Karpas-422 (cell line): ENCODE results near the gene TM2D3. TPM values are rescaled to one million over a fixed set of nuclear protein-coding genes. Genes with fewer than 3 reads are reported as not detected.
"Not testable (repeated sequence)": the region's sequence is repeated elsewhere in the genome, so short reads cannot be mapped to it uniquely, and the experiment has no call there.

Experiments used
- DNase-seq: peaks from one replicate; pipeline ENCODE4 v3.0.0-alpha.2; 2015
- H2AFZ ChIP-seq: fragments of 200-600 bp; sonication (generic); 2 replicates; pipeline ENCODE4 v1.6.1; 2014; ENCODE audit warnings: antibody characterized with exemption, low read length, mixed read lengths
- H3K27ac ChIP-seq: fragments of 200-600 bp; sonication (generic); 2 replicates; pipeline ENCODE4 v1.5.1; 2014; ENCODE audit warnings: mild to moderate bottlenecking, low read length, moderate library complexity
- H3K27me3 ChIP-seq: fragments of 200-600 bp; sonication (generic); 2 replicates; pipeline ENCODE4 v1.6.1; 2014; ENCODE audit warnings: low read length, mixed read lengths
- H3K36me3 ChIP-seq: fragments of 200-600 bp; sonication (generic); 2 replicates; pipeline ENCODE4 v1.6.1; 2014; ENCODE audit warnings: low read length, mixed read lengths; ENCODE audit not compliant: insufficient read depth
- H3K4me1 ChIP-seq: fragments of 200-600 bp; sonication (generic); 2 replicates; pipeline ENCODE4 v1.6.1; 2014; ENCODE audit warnings: mild to moderate bottlenecking, low read length, mixed read lengths
- H3K4me2 ChIP-seq: fragments of 200-600 bp; sonication (generic); 2 replicates; pipeline ENCODE4 v1.6.1; 2014; ENCODE audit warnings: low read length, low read depth, mild to moderate bottlenecking; ENCODE audit not compliant: poor library complexity, severe bottlenecking
- H3K4me3 ChIP-seq: fragments of 200-600 bp; sonication (generic); 2 replicates; pipeline ENCODE4 v1.5.1; 2014; ENCODE audit warnings: mild to moderate bottlenecking, antibody characterized with exemption, low read length, mixed read lengths
- H3K79me2 ChIP-seq: fragments of 200-600 bp; sonication (generic); 2 replicates; pipeline ENCODE4 v1.6.1; 2014; ENCODE audit warnings: mild to moderate bottlenecking, low read length, mixed read lengths
- H3K9ac ChIP-seq: fragments of 200-600 bp; sonication (generic); 2 replicates; pipeline ENCODE4 v1.6.0; 2014; ENCODE audit warnings: low read length
- H3K9me2 ChIP-seq: fragments of 200-600 bp; sonication (generic), shearing (Covaris generic); replicated peaks from 2 replicates; pipeline ENCODE4 v1.6.0; 2014; ENCODE audit warnings: mild to moderate bottlenecking, low read length, moderate library complexity; ENCODE audit not compliant: insufficient read depth
- H3K9me3 ChIP-seq: fragments of 300-700, 200-600 bp; sonication (generic); 2 replicates; pipeline ENCODE4 v1.6.1; 2014; ENCODE audit warnings: low read length, mixed read lengths
- H4K20me1 ChIP-seq: fragments of 200-600 bp; sonication (generic); 2 replicates; pipeline ENCODE4 v1.6.1; 2014; ENCODE audit warnings: mild to moderate bottlenecking, antibody characterized with exemption, low read length, low read depth; ENCODE audit not compliant: insufficient read depth
- total RNA-seq: library from RNA; depleted of rRNA; stranded (reverse); fragments of >200 nt; shearing (Covaris generic); gene quantifications from 2 replicates; pipeline ENCODE4 v1.2.3, GENCODE V29; 2014; ENCODE audit warnings: low replicate concordance

Gene TM2D3
- total RNA-seq, 1 experiment from 2014 or later: 42.2 TPM

DNA sequence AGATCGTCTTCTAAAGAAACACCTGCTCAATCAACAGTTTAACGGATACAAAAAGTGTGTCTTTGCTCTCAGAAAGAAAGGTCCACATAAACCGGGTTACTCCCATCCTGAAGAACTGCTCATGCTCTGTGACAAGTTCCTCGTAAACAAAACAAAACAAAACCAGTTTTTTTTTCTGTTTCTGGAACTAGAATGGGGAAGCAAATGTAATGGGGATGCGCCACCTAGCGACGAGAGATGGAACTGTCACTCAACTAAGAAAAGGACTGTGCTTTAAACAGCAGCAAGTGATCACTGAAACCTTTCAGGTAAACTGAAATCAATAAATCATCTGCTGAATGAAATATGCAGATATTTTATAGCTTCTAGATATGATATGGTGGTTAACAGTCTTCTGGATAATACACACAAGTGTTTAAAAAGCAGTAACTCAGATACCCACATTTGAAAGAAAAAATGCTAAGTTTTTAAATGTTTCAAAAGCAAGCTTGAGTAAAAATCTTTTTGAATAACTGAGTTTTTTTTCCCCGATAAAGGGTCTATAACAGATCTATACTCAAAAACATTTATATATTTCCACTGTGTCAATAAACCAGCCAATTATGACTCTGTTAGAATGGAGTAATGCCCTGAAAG is 10.9 kb downstream of the TM2D3 start:
- H3K9me3 ChIP-seq: no peaks in the 10 kb centered on the region
- no peak overlapping the region for H3K4me3 ChIP-seq
- H4K20me1 ChIP-seq: no peaks in the 10 kb centered on the region
- peaks cover 12% of the 10 kb centered on the region for H3K4me1 ChIP-seq
- H3K36me3 ChIP-seq: peaks cover 46% of the 10 kb centered on the region; the same call in 1 of the 2 replicates
- peak overlapping the region; percentile 9 for H3K4me2 ChIP-seq
- no peak overlapping the region for H3K27ac ChIP-seq
- no peaks in the 10 kb centered on the region for H3K27me3 ChIP-seq
- H3K9me2 ChIP-seq: no peaks in the 10 kb centered on the region
- H2AFZ ChIP-seq: no peak overlapping the region
- DNase-seq: peak; percentile 91
- no peak overlapping the region for H3K9ac ChIP-seq
- H3K79me2 ChIP-seq: peaks cover 19% of the 10 kb centered on the region

DNA sequence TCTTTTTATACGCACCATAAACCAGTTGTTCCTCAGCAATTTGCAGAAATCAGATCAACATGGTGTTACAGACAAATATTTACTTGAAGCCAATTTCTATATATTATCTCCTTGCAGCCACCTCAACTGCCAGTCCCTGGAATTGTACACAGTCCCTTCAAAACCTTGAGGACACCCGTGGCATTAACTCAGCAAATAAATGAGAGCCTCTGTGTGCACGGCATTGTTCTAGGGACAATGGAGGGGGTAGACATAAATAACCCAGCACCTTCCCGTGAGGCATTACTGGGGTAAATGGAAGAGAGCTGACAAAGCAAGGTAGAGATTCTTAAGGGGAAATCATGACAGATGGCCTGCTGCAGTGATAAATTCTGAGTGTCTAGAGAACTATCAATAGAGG is 12.5 kb downstream of the TM2D3 start:
- H3K79me2 ChIP-seq: peaks cover 6% of the 10 kb centered on the region
- no peak overlapping the region for H3K9ac ChIP-seq
- no peak overlapping the region for H3K4me3 ChIP-seq
- no peaks in the 10 kb centered on the region for H3K27me3 ChIP-seq
- no peak overlapping the region for H3K27ac ChIP-seq
- H3K36me3 ChIP-seq: peaks cover 36% of the 10 kb centered on the region; the same call in 1 of the 2 replicates
- H4K20me1 ChIP-seq: no peaks in the 10 kb centered on the region
- H3K4me2 ChIP-seq: no peak overlapping the region
- H2AFZ ChIP-seq: no peak overlapping the region
- no peaks in the 10 kb centered on the region for H3K9me3 ChIP-seq
- H3K9me2 ChIP-seq: no peaks in the 10 kb centered on the region
- DNase-seq: no peak
- peaks cover 12% of the 10 kb centered on the region for H3K4me1 ChIP-seq

DNA sequence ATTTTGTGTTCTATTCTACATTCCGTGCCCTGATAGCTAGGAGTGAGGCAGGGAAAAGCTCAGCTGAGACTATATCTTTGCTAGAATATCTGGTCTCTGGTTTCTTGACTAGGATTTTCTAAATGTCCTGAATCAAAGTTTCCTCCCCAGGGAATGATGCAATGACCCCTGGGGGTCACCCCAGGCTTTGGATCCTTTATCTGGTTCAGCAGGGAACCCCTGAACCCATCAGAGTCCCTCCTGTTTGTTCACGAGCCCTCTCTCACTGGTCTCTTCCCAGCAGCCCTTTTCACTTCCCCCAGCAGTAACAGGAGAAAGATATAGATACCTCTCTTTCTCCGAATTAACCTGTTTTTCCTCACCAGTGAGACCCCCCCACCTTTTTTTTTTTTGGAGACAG is 14.3 kb downstream of the TM2D3 start:
- Histone ChIP-seq H3K4me1 (peaks cover 12% of the 10 kb centered on the region), H3K9me2 (no peaks in the 10 kb centered on the region), H4K20me1 (no peaks in the 10 kb centered on the region), H3K79me2 (peaks cover 5% of the 10 kb centered on the region), H3K4me3 (no peak overlapping the region), H3K27me3 (no peaks in the 10 kb centered on the region), H2AFZ (no peak overlapping the region), H3K9ac (no peak overlapping the region), H3K36me3 (peaks cover 29% of the 10 kb centered on the region; the same call in 1 of the 2 replicates), H3K9me3 (no peaks in the 10 kb centered on the region), H3K4me2 (no peak overlapping the region), H3K27ac (no peak overlapping the region)
- no peak for DNase-seq

DNA sequence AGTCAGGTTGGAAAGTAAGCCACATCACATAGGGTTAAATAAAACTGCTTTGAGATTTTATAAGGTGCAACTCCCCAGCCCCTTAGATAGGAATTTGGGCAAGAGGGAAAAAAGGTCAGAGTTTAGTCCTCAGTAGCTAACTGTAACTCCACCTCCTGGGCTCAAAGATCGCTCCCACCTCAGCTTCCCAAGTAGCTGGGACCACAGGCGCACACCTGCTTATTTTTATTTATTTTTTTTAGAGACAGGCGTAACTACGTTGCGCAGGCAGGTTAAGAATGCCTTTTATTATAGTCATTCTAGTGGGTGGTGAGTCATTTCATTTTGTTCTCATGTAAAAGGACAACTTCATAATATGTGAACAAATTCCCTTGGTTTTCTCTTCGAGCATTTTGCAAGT is 14.7 kb downstream of the TM2D3 start:
- H3K9me2 ChIP-seq: no peaks in the 10 kb centered on the region
- H3K4me3 ChIP-seq: no peak overlapping the region
- H3K79me2 ChIP-seq: peaks cover 5% of the 10 kb centered on the region
- H3K27ac ChIP-seq: no peak overlapping the region
- H3K36me3 ChIP-seq: peaks cover 25% of the 10 kb centered on the region; the same call in 1 of the 2 replicates
- H3K4me2 ChIP-seq: no peak overlapping the region
- H3K4me1 ChIP-seq: peaks cover 12% of the 10 kb centered on the region
- H3K27me3 ChIP-seq: no peaks in the 10 kb centered on the region
- H3K9me3 ChIP-seq: no peaks in the 10 kb centered on the region
- no peak overlapping the region for H3K9ac ChIP-seq
- H2AFZ ChIP-seq: no peak overlapping the region
- no peak for DNase-seq
- H4K20me1 ChIP-seq: no peaks in the 10 kb centered on the region

DNA sequence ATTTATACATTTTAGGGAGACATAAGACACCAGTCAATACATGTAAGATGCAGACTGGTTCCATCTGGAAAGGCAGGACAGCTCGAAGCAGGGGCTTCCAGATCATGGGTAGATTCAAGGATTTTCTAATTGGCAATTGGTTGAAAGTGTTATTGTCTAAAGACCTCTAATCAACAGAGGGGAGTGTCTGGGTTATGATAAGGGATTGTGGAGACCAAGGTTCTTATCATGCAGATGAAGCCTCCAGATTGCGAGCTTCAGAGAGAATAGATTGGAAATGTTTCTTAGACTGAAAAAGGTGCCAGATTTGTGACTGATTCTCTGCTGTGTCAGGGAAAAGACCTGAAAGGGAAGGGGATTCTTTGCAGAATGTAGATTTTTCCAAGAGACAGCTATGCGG is 15.1 kb downstream of the TM2D3 start:
- Histone ChIP-seq H3K9me3 (no peaks in the 10 kb centered on the region), H2AFZ (no peak overlapping the region), H3K9ac (no peak overlapping the region), H3K4me2 (no peak overlapping the region), H3K9me2 (no peaks in the 10 kb centered on the region), H3K4me3 (no peak overlapping the region), H3K4me1 (peaks cover 9% of the 10 kb centered on the region), H3K27me3 (no peaks in the 10 kb centered on the region), H3K27ac (no peak overlapping the region), H3K36me3 (peaks cover 22% of the 10 kb centered on the region; the same call in 1 of the 2 replicates), H4K20me1 (no peaks in the 10 kb centered on the region), H3K79me2 (peaks cover 5% of the 10 kb centered on the region)
- DNase-seq: no peak

DNA sequence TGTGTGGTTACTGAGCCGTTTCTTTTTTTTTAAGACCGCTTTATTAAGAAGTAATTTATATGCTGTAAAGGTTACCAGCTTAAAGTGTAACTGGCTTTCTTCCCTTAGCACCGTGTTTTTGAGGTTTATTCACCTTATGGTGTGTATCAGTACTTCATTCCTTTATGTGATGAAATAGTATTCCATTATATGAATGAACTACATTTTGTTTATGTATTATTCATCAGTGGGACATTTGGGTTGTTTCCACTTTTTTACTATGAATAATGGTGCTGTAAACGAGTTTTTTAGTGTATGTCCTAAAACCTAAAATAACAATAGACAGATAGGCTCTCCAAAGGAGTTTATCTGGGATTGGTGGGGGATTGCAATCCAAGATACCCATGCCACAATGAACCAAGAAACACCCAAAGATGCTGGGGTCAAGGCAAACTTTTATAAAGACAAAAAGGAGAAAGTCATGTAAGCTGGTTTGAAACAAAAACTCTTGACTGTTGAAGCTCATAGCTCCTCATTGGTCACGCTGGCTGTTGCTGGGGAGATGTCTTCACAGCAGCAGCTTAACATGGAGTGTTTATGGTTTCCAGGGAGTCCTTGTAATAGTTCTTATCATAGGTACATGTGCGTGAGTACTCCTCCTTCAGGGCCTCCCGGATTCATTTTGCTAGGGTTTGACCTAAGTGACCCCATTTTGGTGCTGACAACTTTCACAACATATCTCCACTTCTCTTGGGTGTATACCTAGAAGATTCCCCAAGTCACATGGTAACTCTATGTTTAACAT is 16.0 kb downstream of the TM2D3 start:
- no peak overlapping the region for H3K4me2 ChIP-seq
- H3K79me2 ChIP-seq: peaks cover 5% of the 10 kb centered on the region
- H3K36me3 ChIP-seq: peaks cover 22% of the 10 kb centered on the region; the same call in 1 of the 2 replicates
- no peak overlapping the region for H3K27ac ChIP-seq
- H4K20me1 ChIP-seq: no peaks in the 10 kb centered on the region
- H3K9ac ChIP-seq: no peak overlapping the region
- H2AFZ ChIP-seq: no peak overlapping the region
- no peaks in the 10 kb centered on the region for H3K9me3 ChIP-seq
- no peak for DNase-seq
- H3K4me1 ChIP-seq: peaks cover 2% of the 10 kb centered on the region; the same call in 1 of the 2 replicates
- no peaks in the 10 kb centered on the region for H3K27me3 ChIP-seq
- H3K9me2 ChIP-seq: no peaks in the 10 kb centered on the region
- H3K4me3 ChIP-seq: no peak overlapping the region

DNA sequence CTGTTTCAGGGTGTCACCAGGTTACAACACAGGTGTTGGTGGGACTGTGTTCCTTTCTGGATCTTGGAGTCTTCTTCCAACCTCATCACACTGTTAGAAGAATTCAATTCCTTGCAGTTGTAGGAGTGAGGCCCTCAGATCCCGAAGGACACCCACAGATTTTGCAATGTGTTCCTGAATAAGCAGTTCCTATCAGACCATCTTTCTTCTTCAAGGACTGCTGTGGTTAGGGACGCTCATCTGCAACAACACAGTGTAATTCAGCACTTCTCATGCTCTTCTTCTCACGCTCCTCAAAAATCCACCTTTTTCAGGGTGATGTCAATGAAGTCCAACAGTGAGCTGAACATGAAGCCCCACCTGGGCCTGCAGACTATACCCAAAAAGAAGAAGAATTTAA is 18.8 kb downstream of the TM2D3 start:
- H3K79me2 ChIP-seq: no peaks in the 10 kb centered on the region
- H3K27ac ChIP-seq: no peak overlapping the region
- DNase-seq: no peak
- H3K27me3 ChIP-seq: no peaks in the 10 kb centered on the region
- no peaks in the 10 kb centered on the region for H3K9me2 ChIP-seq
- no peaks in the 10 kb centered on the region for H3K4me1 ChIP-seq
- no peaks in the 10 kb centered on the region for H3K36me3 ChIP-seq
- H2AFZ ChIP-seq: no peak overlapping the region
- no peaks in the 10 kb centered on the region for H4K20me1 ChIP-seq
- H3K4me3 ChIP-seq: no peak overlapping the region
- H3K9me3 ChIP-seq: no peaks in the 10 kb centered on the region
- no peak overlapping the region for H3K9ac ChIP-seq
- no peak overlapping the region for H3K4me2 ChIP-seq

DNA sequence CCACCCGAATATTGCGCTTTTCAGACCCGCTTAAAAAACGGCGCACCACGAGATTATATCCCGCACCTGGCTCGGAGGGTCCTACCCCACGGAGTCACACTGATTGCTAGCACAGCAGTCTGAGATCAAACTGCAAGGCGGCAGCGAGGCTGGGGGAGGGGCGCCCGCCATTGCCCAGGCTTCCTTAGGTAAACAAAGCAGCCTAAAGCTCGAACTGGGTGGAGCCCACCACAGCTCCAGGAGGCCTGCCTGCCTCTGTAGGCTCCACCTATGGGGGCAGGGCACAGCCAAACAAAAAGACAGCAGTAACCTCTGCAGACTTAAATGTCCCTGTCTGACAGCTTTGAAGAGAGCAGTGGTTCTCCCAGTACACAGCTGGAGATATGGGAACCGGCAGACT is 25.5 kb downstream of the TM2D3 start:
- H3K27me3 ChIP-seq, H3K36me3 ChIP-seq, H3K79me2 ChIP-seq, H3K4me1 ChIP-seq, H3K9ac ChIP-seq, H3K4me3 ChIP-seq, H3K27ac ChIP-seq, H4K20me1 ChIP-seq, H2AFZ ChIP-seq, H3K9me2 ChIP-seq, H3K4me2 ChIP-seq, DNase-seq, H3K9me3 ChIP-seq: not testable (repeated sequence)
